Measurements from ENCODE around the gene DENND4A. TPM values are rescaled to one million over a fixed set of nuclear protein-coding genes. Genes with fewer than 3 reads are reported as not detected.
A peak's percentile ranks its signal among the peaks of the same experiment; 100 is the strongest.
"Not testable (repeated sequence)": the region's sequence is repeated elsewhere in the genome, so short reads cannot be mapped to it uniquely, and the experiment has no call there.

The DENND4A gene
- total RNA-seq, 6 donors from 2014 or later = 20.9 to 66.4 (median 30.8) TPM

DNA sequence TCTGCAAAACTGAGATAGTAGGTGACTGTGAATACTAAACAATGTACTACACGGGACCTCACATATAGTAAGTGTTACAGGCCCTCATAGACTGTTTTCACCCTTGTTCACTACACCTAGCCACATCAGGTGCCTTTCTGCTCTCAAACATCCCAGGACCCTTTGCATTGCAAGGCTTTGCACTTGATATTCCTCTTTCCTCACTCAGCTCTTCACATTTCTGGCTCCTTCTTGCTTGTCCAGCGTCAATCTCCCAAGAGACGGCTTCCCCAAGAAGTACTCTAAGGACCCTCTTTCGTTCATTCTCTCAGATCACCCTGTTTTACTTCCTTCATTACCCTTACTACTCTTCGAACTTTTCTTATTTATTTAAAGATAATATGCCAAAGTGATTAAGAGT is 10.0 kb downstream of the DENND4A start:
- Histone ChIP-seq H3K36me3 (no peaks in the 10 kb centered on the region), H3K4me3 (no peak overlapping the region), H3K4me1 (peaks cover 0 to 19% (median 5%) of the 10 kb centered on the region in 4 donors), H3K27me3 (no peaks in the 10 kb centered on the region), H3K9me3 (no peaks in the 10 kb centered on the region), H3K27ac (no peak overlapping the region)
- TF ChIP-seq, protein P1, sequence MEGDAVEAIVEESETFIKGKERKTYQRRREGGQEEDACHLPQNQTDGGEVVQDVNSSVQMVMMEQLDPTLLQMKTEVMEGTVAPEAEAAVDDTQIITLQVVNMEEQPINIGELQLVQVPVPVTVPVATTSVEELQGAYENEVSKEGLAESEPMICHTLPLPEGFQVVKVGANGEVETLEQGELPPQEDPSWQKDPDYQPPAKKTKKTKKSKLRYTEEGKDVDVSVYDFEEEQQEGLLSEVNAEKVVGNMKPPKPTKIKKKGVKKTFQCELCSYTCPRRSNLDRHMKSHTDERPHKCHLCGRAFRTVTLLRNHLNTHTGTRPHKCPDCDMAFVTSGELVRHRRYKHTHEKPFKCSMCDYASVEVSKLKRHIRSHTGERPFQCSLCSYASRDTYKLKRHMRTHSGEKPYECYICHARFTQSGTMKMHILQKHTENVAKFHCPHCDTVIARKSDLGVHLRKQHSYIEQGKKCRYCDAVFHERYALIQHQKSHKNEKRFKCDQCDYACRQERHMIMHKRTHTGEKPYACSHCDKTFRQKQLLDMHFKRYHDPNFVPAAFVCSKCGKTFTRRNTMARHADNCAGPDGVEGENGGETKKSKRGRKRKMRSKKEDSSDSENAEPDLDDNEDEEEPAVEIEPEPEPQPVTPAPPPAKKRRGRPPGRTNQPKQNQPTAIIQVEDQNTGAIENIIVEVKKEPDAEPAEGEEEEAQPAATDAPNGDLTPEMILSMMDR (IDR thresholded peaks at IDR 0.05) = no peak
- TF ChIP-seq EP300 (IDR thresholded peaks at IDR 0.05) (no peak), POLR2A (IDR thresholded peaks at IDR 0.05) (no peak), POLR2AphosphoS5 (IDR thresholded peaks at IDR 0.05) (no peak)
- no peak for DNase-seq
- 84% methylated on average over 5 of the region's 5 CpGs for WGBS, 2 donors
- ATAC-seq (ENCODE audit: low FRiP score in 2 of 2) = no peak

DNA sequence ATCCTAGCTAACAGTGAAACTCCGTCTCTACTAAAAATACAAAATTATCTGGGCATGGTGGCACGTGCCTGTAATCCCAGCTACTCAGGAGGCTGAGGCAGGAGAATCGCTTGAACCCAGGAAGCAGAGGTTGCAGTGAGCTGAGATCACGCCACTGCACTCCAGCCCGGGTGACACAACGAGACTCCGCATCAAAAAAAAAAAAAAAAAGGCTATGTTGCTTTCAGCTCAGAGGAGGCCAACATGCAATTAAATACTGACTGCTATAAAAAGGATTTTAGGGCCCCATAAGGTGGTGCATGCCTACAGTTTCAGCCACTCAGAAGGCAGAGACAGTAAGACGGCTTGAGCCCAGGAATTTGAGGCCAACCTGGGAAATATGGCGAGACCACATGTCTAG is 13.4 kb downstream of the DENND4A start:
- DNase-seq; H3K9me3 ChIP-seq; H3K36me3 ChIP-seq; H3K4me3 ChIP-seq; H3K27ac ChIP-seq; H3K27me3 ChIP-seq; ATAC-seq (ENCODE audit: low FRiP score in 2 of 2): not testable (repeated sequence)
- peaks cover 0 to 17% (median 8%) of the 10 kb centered on the region in 4 donors for H3K4me1 ChIP-seq
- 76 to 86% methylated on average over 9 of the region's 9 CpGs for WGBS, 2 donors

DNA sequence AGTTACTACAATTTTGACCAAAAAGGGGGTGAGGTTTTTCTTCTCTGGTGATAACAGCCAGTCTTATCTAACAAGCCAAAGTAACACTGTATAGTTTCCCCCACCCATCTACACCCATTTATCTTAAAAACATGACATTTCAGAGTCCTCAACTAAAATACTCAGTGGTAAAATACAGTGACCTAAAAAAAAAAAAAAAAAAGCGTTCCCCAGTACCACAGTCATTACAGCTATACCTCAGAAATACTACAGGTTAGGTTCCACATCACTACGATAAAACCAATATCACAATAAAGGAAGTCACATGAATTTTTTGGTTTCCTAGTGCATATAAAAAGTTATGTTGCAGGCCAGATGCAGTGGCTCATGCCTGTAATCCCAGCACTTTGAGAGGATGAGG is 13.8 kb downstream of the DENND4A start:
- Histone ChIP-seq H3K36me3 (no peaks in the 10 kb centered on the region), H3K4me1 (peaks cover 0 to 19% (median 8%) of the 10 kb centered on the region in 4 donors), H3K9me3 (no peaks in the 10 kb centered on the region), H3K27me3 (no peaks in the 10 kb centered on the region), H3K4me3 (no peak overlapping the region), H3K27ac (no peak overlapping the region)
- 51 to 60% methylated on average over 2 of the region's 2 CpGs for WGBS, 2 donors
- no peak for DNase-seq
- ATAC-seq (ENCODE audit: low FRiP score in 2 of 2) = no peak
- TF ChIP-seq, protein P1 (IDR thresholded peaks at IDR 0.05) = no peak
- no peak for TF ChIP-seq POLR2AphosphoS5 (IDR thresholded peaks at IDR 0.05)
- TF ChIP-seq EP300 (IDR thresholded peaks at IDR 0.05) = no peak
- no peak for TF ChIP-seq POLR2A (IDR thresholded peaks at IDR 0.05)

DNA sequence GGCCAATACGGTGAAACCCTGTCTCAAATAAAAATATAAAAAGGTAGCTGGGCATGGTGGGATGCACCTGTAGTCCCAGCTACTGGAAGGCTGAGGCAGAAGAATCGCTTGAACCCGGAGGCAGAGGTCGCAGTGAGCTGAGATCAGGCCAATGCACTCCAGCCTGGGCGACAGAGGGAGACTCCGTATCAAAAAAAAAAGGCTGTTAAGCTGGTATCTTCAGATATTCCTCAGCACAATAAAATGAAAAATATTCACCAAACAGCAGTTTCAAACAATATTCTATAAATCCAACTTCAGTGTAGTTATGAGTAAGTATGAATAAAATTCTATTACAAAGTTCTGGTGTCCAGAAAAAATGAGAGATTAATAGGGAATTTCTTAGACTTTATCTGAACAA is 14.2 kb downstream of the DENND4A start:
- no peaks in the 10 kb centered on the region for H3K27me3 ChIP-seq
- no peak for DNase-seq
- no peaks in the 10 kb centered on the region for H3K36me3 ChIP-seq
- no peak overlapping the region for H3K4me3 ChIP-seq
- TF ChIP-seq, protein P1 (IDR thresholded peaks at IDR 0.05) = no peak
- TF ChIP-seq POLR2AphosphoS5 (IDR thresholded peaks at IDR 0.05) (no peak), EP300 (IDR thresholded peaks at IDR 0.05) (no peak), POLR2A (IDR thresholded peaks at IDR 0.05) (no peak)
- peak overlapping the region in 1 of 4 donors; percentile 44 for H3K27ac ChIP-seq
- 92 to 95% methylated on average over 6 of the region's 6 CpGs for WGBS, 2 donors
- H3K4me1 ChIP-seq = peaks cover 0 to 19% (median 8%) of the 10 kb centered on the region in 4 donors
- H3K9me3 ChIP-seq = no peaks in the 10 kb centered on the region
- no peak for ATAC-seq (ENCODE audit: low FRiP score in 2 of 2)

DNA sequence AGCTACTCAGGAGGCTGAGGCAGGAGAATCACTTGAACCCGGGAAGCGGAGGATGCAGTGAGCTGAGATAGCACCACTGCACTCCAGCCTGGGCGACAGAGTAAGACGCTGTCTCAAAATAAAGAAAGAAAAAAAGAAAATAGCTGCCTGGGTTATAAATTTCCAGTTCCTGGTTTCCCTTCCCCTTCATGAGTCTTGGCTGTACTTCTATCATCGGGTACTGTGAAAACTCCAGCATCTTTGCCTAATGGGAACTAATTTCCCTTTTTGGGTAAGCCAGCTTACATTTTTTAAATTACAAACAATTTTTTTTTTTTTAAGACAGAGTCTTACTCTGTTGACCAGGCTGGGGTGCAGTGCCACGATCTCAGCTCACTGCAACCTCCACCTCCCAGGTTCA is 15.0 kb downstream of the DENND4A start:
- no peak overlapping the region for H3K4me3 ChIP-seq
- 75 to 86% methylated on average over 6 of the region's 6 CpGs for WGBS, 2 donors
- peak in 1 of 2 donors; percentile 44 for ATAC-seq (ENCODE audit: low FRiP score in 2 of 2)
- peaks cover 0 to 19% (median 6%) of the 10 kb centered on the region in 4 donors for H3K4me1 ChIP-seq
- peak overlapping the region in 2 of 4 donors; percentile 40 to 44 for H3K27ac ChIP-seq
- no peaks in the 10 kb centered on the region for H3K9me3 ChIP-seq
- no peak for DNase-seq
- no peaks in the 10 kb centered on the region for H3K36me3 ChIP-seq
- TF ChIP-seq POLR2A (IDR thresholded peaks at IDR 0.05) (no peak), EP300 (IDR thresholded peaks at IDR 0.05) (no peak), POLR2AphosphoS5 (IDR thresholded peaks at IDR 0.05) (no peak)
- TF ChIP-seq, protein P1 (IDR thresholded peaks at IDR 0.05) = no peak
- H3K27me3 ChIP-seq = no peaks in the 10 kb centered on the region
